HFF-Myc (cell line): Measurements from ENCODE around the gene GBP3.
"Not testable (repeated sequence)": the region's sequence is repeated elsewhere in the genome, so short reads cannot be mapped to it uniquely, and the experiment has no call there.

Experiments used
- DNase-seq: peaks from one replicate; pipeline ENCODE4 v3.0.0-alpha.2; 2011; ENCODE audit warnings: low read depth; ENCODE audit errors: extremely low read depth
- H3K4me3 ChIP-seq: replicated peaks from 2 replicates; pipeline ENCODE4 v1.5.1; 2011; ENCODE audit warnings: low read depth, mild to moderate bottlenecking, control low read depth, low read length
- CTCF ChIP-seq: IDR thresholded peaks from 2 replicates; pipeline ENCODE4 v1.5.1; 2012; ENCODE audit warnings: mild to moderate bottlenecking, low read depth, low read length, control low read depth; ENCODE audit errors: missing control alignments

Gene GBP3

GRCh38 chr1:89063094-89063493 lies 40.4 kb upstream of the GBP3 start:
- H3K4me3 ChIP-seq, result no peak overlapping the region
- no peak for DNase-seq
- TF ChIP-seq CTCF, result no peak

- no peak for TF ChIP-seq CTCF
- DNase-seq, result no peak
- no peak overlapping the region for H3K4me3 ChIP-seq
These were observed 37.4 kb upstream of the GBP3 start for GRCh38 chr1:89060091-89060490.

DNA sequence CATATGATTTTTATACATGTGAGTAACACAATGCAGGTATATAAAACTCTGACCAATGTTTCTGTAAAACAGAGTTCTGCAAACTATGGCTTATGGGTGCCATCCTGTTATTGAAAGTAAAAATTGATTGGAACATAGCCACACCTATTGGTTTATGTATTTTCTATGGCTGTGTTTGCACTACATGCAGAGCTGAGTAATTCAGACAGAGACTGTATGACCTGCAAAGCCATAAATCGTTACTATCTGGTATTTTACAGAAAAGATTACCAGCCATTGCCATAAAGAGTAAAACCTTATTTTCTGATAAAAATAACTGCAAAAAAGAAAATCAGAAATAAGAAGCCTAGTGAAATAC lies 29.3 kb upstream of the GBP3 start:
- no peak for DNase-seq
- no peak for TF ChIP-seq CTCF
- H3K4me3 ChIP-seq, result no peak overlapping the region

DNA sequence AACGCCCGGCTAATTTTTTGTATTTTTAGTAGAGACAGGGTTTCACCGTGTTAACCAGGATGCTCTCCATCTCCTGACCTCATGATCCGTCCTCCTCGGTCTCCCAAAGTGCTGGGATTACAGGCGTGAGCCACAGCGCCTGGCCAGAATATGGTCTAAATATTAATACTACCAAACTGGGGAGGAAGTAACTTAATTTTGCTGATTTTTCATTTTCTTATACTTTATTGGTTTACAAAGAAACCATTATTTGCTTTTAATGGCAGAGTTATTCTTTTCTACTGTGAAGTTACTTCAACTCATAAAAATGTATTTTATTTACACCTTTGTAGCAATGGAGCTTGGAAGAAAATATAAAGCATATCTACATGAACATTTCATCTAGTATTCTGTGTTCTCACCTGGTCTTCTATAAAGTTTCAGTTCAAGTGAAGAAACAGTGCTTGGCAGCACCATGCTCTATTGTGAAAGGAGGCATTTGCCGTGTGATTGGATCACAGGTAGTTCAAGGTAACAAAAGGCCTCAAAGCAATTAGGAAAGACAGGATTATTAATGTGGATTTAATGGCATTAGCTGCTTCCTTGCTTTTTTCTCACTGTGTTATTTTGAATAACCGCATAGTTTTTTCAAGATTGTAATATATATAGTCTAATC lies 28.8 kb upstream of the GBP3 start:
- no peak for DNase-seq
- TF ChIP-seq CTCF, result no peak
- no peak overlapping the region for H3K4me3 ChIP-seq

GRCh38 chr1:89050649-89051033 lies 28.0 kb upstream of the GBP3 start:
- TF ChIP-seq CTCF, result no peak
- no peak overlapping the region for H3K4me3 ChIP-seq
- DNase-seq, result no peak

DNA sequence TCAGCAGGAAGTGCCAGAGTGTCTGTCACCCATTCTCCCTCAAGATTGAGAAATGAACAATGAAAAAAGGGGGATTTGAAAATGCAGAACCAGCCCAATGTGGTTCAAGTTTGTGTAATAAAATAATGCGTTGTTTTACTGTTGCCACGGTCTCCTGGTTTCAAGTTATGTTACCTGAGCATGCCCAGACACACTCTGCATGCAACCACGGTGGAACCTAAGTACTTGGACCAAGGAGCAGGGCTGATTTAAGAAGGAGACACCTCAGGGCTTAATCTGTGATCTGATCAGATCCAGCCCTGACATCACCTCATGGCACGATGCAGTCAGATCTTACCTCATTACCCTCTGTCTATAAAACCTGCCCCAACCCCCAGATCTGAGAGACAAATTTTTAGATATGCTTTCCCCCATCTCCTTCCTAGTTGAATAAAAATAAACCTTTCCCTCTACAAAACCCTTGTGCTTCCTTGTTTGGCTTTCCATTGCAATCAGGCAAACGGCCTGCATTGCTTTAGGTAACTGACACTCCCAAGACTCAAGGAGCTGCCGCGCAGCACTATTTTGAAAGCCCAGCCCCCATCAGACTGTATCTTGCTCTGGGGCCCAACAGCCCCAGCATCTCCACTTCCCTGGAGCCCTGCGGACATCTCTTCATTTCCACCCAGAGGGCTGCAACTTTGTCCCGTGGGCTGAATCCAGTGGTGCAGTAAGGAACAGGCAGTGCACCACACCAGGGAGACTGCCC lies 27.4 kb upstream of the GBP3 start:
- DNase-seq, H3K4me3 ChIP-seq: not testable (repeated sequence)

GRCh38 chr1:89049187-89049586 lies 26.5 kb upstream of the GBP3 start:
- DNase-seq, H3K4me3 ChIP-seq: not testable (repeated sequence)

DNA sequence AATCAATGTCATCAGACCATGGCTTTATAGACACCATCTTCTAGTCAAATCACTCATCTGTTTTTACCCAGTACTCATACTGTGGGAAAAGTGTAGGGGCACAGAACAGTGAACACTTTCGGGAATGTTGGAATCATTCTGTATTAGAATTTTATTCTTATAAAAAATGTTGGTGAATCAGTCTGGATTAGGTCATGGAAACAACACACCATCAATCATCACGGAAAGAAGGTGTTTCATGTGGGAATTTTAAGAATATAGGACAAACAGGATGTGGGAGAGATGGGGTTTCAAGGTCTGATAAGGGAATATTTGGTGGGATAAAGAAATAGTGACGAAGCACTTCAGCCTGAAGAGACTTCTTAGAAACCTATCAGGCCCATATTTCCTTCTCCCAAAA lies 25.1 kb upstream of the GBP3 start:
- no peak for TF ChIP-seq CTCF
- no peak for DNase-seq
- no peak overlapping the region for H3K4me3 ChIP-seq

DNA sequence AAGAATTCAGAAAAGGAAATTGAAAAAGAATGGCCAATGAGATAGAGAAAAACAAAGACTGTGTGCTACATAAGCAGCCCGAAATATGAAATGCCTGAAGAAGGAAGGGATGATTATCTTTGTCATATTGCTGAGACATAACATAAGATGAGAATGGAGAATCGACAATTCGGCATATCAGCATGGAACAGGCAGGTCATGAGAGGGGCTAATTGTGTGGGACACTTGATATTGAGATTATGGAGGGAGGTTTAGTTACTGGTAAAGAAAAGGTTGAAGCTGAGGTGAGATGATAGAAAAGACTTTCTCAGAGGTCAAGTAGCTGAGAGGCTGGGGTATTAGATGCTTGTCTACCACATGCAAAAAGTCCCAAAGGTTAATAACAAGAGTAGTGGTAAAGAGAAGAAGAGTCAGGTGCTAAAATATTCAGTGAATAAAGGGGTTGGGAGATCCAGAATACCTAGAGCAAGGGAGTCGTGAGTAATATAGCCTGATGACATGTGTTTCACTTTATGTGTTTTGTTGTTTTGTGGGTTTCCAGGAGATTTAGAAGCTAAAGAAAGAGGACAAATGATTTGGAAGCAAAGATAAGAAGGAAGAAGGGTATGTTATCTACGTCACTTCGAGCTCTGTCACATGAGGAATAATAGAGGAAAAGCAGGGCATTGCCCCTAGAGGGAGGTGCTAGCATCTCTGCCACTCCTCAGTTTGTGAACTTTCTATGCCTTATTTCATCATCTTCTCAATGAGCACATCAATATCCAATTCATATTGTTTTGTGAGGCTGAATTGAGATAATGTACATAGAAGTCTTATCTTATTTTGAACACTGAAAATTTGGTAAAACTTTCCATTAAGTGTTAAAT lies 23.9 kb upstream of the GBP3 start:
- not testable (repeated sequence) for DNase-seq

More for the DNA sequence above, 23.9 kb upstream of the GBP3 start:
- H3K4me3 ChIP-seq, result not testable (repeated sequence)
